CD8-positive, alpha-beta memory T cell (primary cell): ENCODE measurements around the gene SYCP2. TPM values are rescaled to one million over a fixed set of nuclear protein-coding genes. Genes with fewer than 3 reads are reported as not detected.

Source experiments
- CTCF ChIA-PET: fragments of 350-600 bp; sonication (Branson Sonifier 250); formaldehyde crosslinking; loops from one replicate; lab custom pipeline; 2021; ENCODE audit warnings: antibody characterized with exemption; lab: Charles Lee
- POLR2A ChIA-PET: fragments of 350-600 bp; sonication (Branson Sonifier 250); formaldehyde crosslinking; loops from one replicate; lab custom pipeline; 2021; ENCODE audit warnings: antibody characterized with exemption; lab: Charles Lee
- DNase-seq, 5 donors: peaks; one replicate each; pipeline versions ENCODE4 v3.0.0 to v3.0.0-alpha.2; 2020 to 2022; ENCODE audit warnings: mixed read lengths in 1 of 5
- H3K27ac ChIP-seq: one replicate; pipeline ENCODE4 v1.7.0; 2013; ENCODE audit warnings: low read depth, mild to moderate bottlenecking, low read length, moderate library complexity
- H3K27me3 ChIP-seq: 2 replicates; pipeline ENCODE4 v1.7.0; 2013; ENCODE audit warnings: low read length, mild to moderate bottlenecking; ENCODE audit not compliant: insufficient read depth, poor library complexity, severe bottlenecking
- H3K36me3 ChIP-seq: 2 replicates; pipeline ENCODE4 v1.7.0; 2013; ENCODE audit warnings: mild to moderate bottlenecking, low read length, moderate library complexity; ENCODE audit not compliant: insufficient read depth
- H3K4me1 ChIP-seq: 2 replicates; pipeline ENCODE4 v1.7.0; 2013; ENCODE audit warnings: mild to moderate bottlenecking, low read length, moderate library complexity; ENCODE audit not compliant: insufficient read depth
- H3K4me3 ChIP-seq: 2 replicates; pipeline ENCODE4 v1.7.0; 2013; ENCODE audit warnings: mild to moderate bottlenecking, low read length
- H3K9me3 ChIP-seq: 2 replicates; pipeline ENCODE4 v1.7.0; 2013; ENCODE audit warnings: mild to moderate bottlenecking, low read length
- H3K27ac Mint-ChIP-seq, 8 donors: one replicate each; pipeline ENCODE4 v1.8.0; 2020 to 2021; ENCODE audit warnings: mixed read lengths in 8 of 8, mild to moderate bottlenecking in 6 of 8, inconsistent platforms in 3 of 8, moderate library complexity in 3 of 8
- H3K27me3 Mint-ChIP-seq, 2 donors: one replicate each; pipeline ENCODE4 v1.8.0; 2020 to 2021; ENCODE audit warnings: mixed read lengths in 2 of 2, mild to moderate bottlenecking in 1 of 2, moderate library complexity in 1 of 2
- H3K36me3 Mint-ChIP-seq, 3 donors: one replicate each; pipeline ENCODE4 v1.8.0; 2020 to 2021; ENCODE audit warnings: mixed read lengths in 3 of 3, inconsistent platforms in 1 of 3, mild to moderate bottlenecking in 1 of 3
- H3K4me1 Mint-ChIP-seq, 3 donors: one replicate each; pipeline ENCODE4 v1.8.0; 2020 to 2021; ENCODE audit warnings: mixed read lengths in 3 of 3, inconsistent platforms in 1 of 3, mild to moderate bottlenecking in 1 of 3
- H3K4me3 Mint-ChIP-seq, 7 donors: one replicate each; pipeline ENCODE4 v1.8.0; 2020 to 2021; ENCODE audit warnings: mixed read lengths in 7 of 7, mild to moderate bottlenecking in 6 of 7, moderate library complexity in 4 of 7, inconsistent platforms in 2 of 7
- H3K9me3 Mint-ChIP-seq, 5 donors: one replicate each; pipeline ENCODE4 v1.8.0; 2020 to 2022; ENCODE audit warnings: mixed read lengths in 5 of 5, mild to moderate bottlenecking in 3 of 5, moderate library complexity in 2 of 5, inconsistent platforms in 1 of 5
- polyA plus RNA-seq: library from polyadenylated mRNA; unstranded; fragments of 300-500 nt; fragmentation: Illumina TruSeq; gene quantifications from one replicate; pipeline ENCODE4 v1.2.3, GENCODE V29; 2021
- total RNA-seq, 2 experiments: library from RNA; stranded (reverse); gene quantifications; one replicate each; pipeline ENCODE4 v1.2.3, GENCODE V29; 2021

SYCP2 gene
- total and polyA plus RNA-seq, 3 experiments from 2014 or later = 2.3 to 3.8 (median 3.4) TPM

GRCh38 chr20:59940956-59941294 is 7.5 kb upstream of the SYCP2 start:
- no peaks in the 10 kb centered on the region for H3K27me3 ChIP-seq
- Mint-ChIP-seq H3K9me3 (no peaks in the 10 kb centered on the region), H3K4me1 (peaks cover 53 to 69% (median 60%) of the 10 kb centered on the region in 3 donors), H3K36me3 (peaks cover 0 to 52% (median 13%) of the 10 kb centered on the region in 3 donors), H3K27me3 (no peaks in the 10 kb centered on the region), H3K27ac (peak overlapping the region; percentile 96 to 99 (median 98)), H3K4me3 (peak overlapping the region; percentile 91 to 99 (median 98))
- ChIA-PET POLR2A (interaction anchor here (1.2 to 1.3 kb wide), 2 partner anchors 9 to 13 kb away, joined by 3 to 4 read pairs; no protein-coding TSS in a partner anchor), CTCF (interaction anchor here (1.4 to 3.8 kb wide), 2 partner anchors 9 to 10 kb away, joined by 4 to 29 read pairs; no protein-coding TSS in a partner anchor)
- peaks cover 35% of the 10 kb centered on the region for H3K4me1 ChIP-seq
- H3K9me3 ChIP-seq = no peaks in the 10 kb centered on the region
- H3K27ac ChIP-seq = peak overlapping the region; percentile 97
- no peak for DNase-seq
- H3K4me3 ChIP-seq = peak overlapping the region; percentile 100
- H3K36me3 ChIP-seq = peaks cover 17% of the 10 kb centered on the region

GRCh38 chr20:59940129-59940955 is 6.9 kb upstream of the SYCP2 start, which contains the start of the genes FAM217B and PPP1R3D:
Gene FAM217B, plus strand, starts transcription at chr20:59940389. Its CDS starts 3,555 bp downstream, at chr20:59943944.
Gene PPP1R3D, minus strand, starts transcription at chr20:59940305. Its CDS starts 374 bp downstream, at chr20:59939931.
- Mint-ChIP-seq H3K36me3 (peaks cover 0 to 46% (median 13%) of the 10 kb centered on the region in 3 donors), H3K9me3 (no peaks in the 10 kb centered on the region), H3K27ac (peak within 1 kb of the TSS; percentile 96 to 99 (median 98)), H3K27me3 (no peaks in the 10 kb centered on the region), H3K4me3 (peak within 1 kb of the TSS; percentile 91 to 99 (median 98)), H3K4me1 (peaks cover 56 to 68% (median 57%) of the 10 kb centered on the region in 3 donors)
- peak; percentile 83 to 91 (median 86) for DNase-seq
- Histone ChIP-seq H3K27me3 (no peaks in the 10 kb centered on the region), H3K4me3 (peak within 1 kb of the TSS; percentile 100), H3K9me3 (no peaks in the 10 kb centered on the region), H3K27ac (peak within 1 kb of the TSS; percentile 97), H3K36me3 (peaks cover 17% of the 10 kb centered on the region), H3K4me1 (peaks cover 35% of the 10 kb centered on the region)
- CTCF ChIA-PET = interaction anchor here (0.8 to 3.8 kb wide), 6 partner anchors 9 to 197 kb away, joined by 3 to 29 read pairs (median 3); partner anchors contain the start of gene CDH26
- POLR2A ChIA-PET = interaction anchor here (0.6 to 1.3 kb wide), 6 partner anchors 9 to 1291 kb away, joined by 3 to 4 read pairs (median 3); no protein-coding TSS in a partner anchor

GRCh38 chr20:59939879-59940128 is 6.4 kb upstream of the SYCP2 start:
- Mint-ChIP-seq H3K27me3 (no peaks in the 10 kb centered on the region), H3K27ac (peak overlapping the region; percentile 68 to 99 (median 90)), H3K36me3 (peaks cover 0 to 41% (median 12%) of the 10 kb centered on the region in 3 donors), H3K9me3 (no peaks in the 10 kb centered on the region), H3K4me1 (peaks cover 57 to 70% (median 59%) of the 10 kb centered on the region in 3 donors), H3K4me3 (peak overlapping the region; percentile 91 to 99 (median 98))
- ChIA-PET POLR2A (interaction anchor here (0.6 to 1.3 kb wide), 6 partner anchors 8 to 1291 kb away, joined by 3 to 4 read pairs (median 3); no protein-coding TSS in a partner anchor), CTCF (interaction anchor here (0.8 to 3.8 kb wide), 6 partner anchors 8 to 198 kb away, joined by 3 to 29 read pairs (median 3); partner anchors contain the start of gene CDH26)
- no peaks in the 10 kb centered on the region for H3K27me3 ChIP-seq
- peak overlapping the region; percentile 100 for H3K4me3 ChIP-seq
- DNase-seq = no peak
- H3K4me1 ChIP-seq = peaks cover 35% of the 10 kb centered on the region
- peaks cover 17% of the 10 kb centered on the region for H3K36me3 ChIP-seq
- H3K9me3 ChIP-seq = no peaks in the 10 kb centered on the region
- peak overlapping the region; percentile 97 for H3K27ac ChIP-seq

- DNase-seq = peak in 3 of 5 donors; percentile 5 to 49 (median 12)
- POLR2A ChIA-PET = interaction anchor here (0.9 kb wide), 1 partner anchor 13 kb away, joined by 3 read pairs; no protein-coding TSS in a partner anchor
Observed at GRCh38 chr20:59939052-59939878, 5.8 kb upstream of the SYCP2 start.

GRCh38 chr20:59938696-59939051 is 5.2 kb upstream of the SYCP2 start:
- Histone ChIP-seq H3K4me3 (no peak overlapping the region), H3K4me1 (peaks cover 35% of the 10 kb centered on the region), H3K27me3 (no peaks in the 10 kb centered on the region), H3K27ac (no peak overlapping the region), H3K36me3 (peaks cover 11% of the 10 kb centered on the region), H3K9me3 (no peaks in the 10 kb centered on the region)
- Mint-ChIP-seq H3K4me3 (peak overlapping the region; percentile 77 to 92 (median 87)), H3K9me3 (no peaks in the 10 kb centered on the region), H3K27me3 (no peaks in the 10 kb centered on the region), H3K36me3 (peaks cover 0 to 29% (median 5%) of the 10 kb centered on the region in 3 donors), H3K4me1 (peaks cover 55 to 68% (median 57%) of the 10 kb centered on the region in 3 donors), H3K27ac (peak overlapping the region; percentile 26 to 88 (median 78))
- DNase-seq = no peak
- ChIA-PET CTCF (interaction anchor here (1.3 to 3.8 kb wide), 2 partner anchors 11 to 14 kb away, joined by 3 to 29 read pairs; no protein-coding TSS in a partner anchor), POLR2A (no interaction called here)

More at GRCh38 chr20:59939052-59939878, 5.8 kb upstream of the SYCP2 start:
- Mint-ChIP-seq H3K27me3 (no peaks in the 10 kb centered on the region), H3K36me3 (peaks cover 0 to 35% (median 7%) of the 10 kb centered on the region in 3 donors), H3K27ac (peak overlapping the region in 6 of 8 donors; percentile 26 to 99 (median 84)), H3K4me3 (peak overlapping the region; percentile 87 to 99 (median 96)), H3K4me1 (peaks cover 55 to 69% (median 57%) of the 10 kb centered on the region in 3 donors), H3K9me3 (no peaks in the 10 kb centered on the region)
- peaks cover 17% of the 10 kb centered on the region for H3K36me3 ChIP-seq
- H3K27ac ChIP-seq = peak overlapping the region; percentile 97
- peaks cover 35% of the 10 kb centered on the region for H3K4me1 ChIP-seq
- H3K4me3 ChIP-seq = peak overlapping the region; percentile 100
- H3K27me3 ChIP-seq = no peaks in the 10 kb centered on the region
- CTCF ChIA-PET = interaction anchor here (1.3 to 3.8 kb wide), 4 partner anchors 8 to 198 kb away, joined by 3 to 29 read pairs (median 4); no protein-coding TSS in a partner anchor
- no peaks in the 10 kb centered on the region for H3K9me3 ChIP-seq

- Histone ChIP-seq H3K36me3 (peaks cover 7% of the 10 kb centered on the region), H3K27me3 (no peaks in the 10 kb centered on the region), H3K4me1 (peaks cover 35% of the 10 kb centered on the region), H3K4me3 (no peak overlapping the region), H3K9me3 (no peaks in the 10 kb centered on the region), H3K27ac (no peak overlapping the region)
- Mint-ChIP-seq H3K27me3 (no peaks in the 10 kb centered on the region), H3K27ac (peak overlapping the region; percentile 20 to 88 (median 78)), H3K4me1 (peaks cover 55 to 68% (median 57%) of the 10 kb centered on the region in 3 donors), H3K4me3 (peak overlapping the region; percentile 77 to 92 (median 87)), H3K36me3 (peaks cover 0 to 26% (median 5%) of the 10 kb centered on the region in 3 donors), H3K9me3 (no peaks in the 10 kb centered on the region)
- DNase-seq = no peak
- POLR2A ChIA-PET = no interaction called here
- CTCF ChIA-PET = interaction anchor here (1.3 to 3.8 kb wide), 2 partner anchors 11 to 14 kb away, joined by 3 to 29 read pairs; no protein-coding TSS in a partner anchor
Observed at GRCh38 chr20:59938221-59938620, 4.8 kb upstream of the SYCP2 start.

GRCh38 chr20:59937150-59937549 is 3.7 kb upstream of the SYCP2 start:
- peak overlapping the region in 3 of 7 donors; percentile 21 to 68 (median 60) for H3K4me3 Mint-ChIP-seq
- peak overlapping the region in 6 of 8 donors; percentile 4 to 75 (median 64) for H3K27ac Mint-ChIP-seq
- Histone ChIP-seq H3K9me3 (no peaks in the 10 kb centered on the region), H3K27ac (no peak overlapping the region), H3K4me3 (no peak overlapping the region), H3K36me3 (no peaks in the 10 kb centered on the region), H3K27me3 (no peaks in the 10 kb centered on the region), H3K4me1 (peaks cover 35% of the 10 kb centered on the region)
- peaks cover 52 to 65% (median 54%) of the 10 kb centered on the region in 3 donors for H3K4me1 Mint-ChIP-seq
- H3K9me3 Mint-ChIP-seq = no peaks in the 10 kb centered on the region
- CTCF ChIA-PET = interaction anchor here (1.6 to 4.8 kb wide), 2 partner anchors 9 to 11 kb away, joined by 4 to 49 read pairs; no protein-coding TSS in a partner anchor
- POLR2A ChIA-PET = no interaction called here
- H3K36me3 Mint-ChIP-seq = peaks cover 0 to 17% (median under 1%) of the 10 kb centered on the region in 3 donors
- DNase-seq = no peak
- H3K27me3 Mint-ChIP-seq = no peaks in the 10 kb centered on the region
